HL-60 (cell line): ENCODE results near the gene POLR2J.

Source experiments
- DNase-seq, 2 experiments: peaks; one replicate each; pipeline ENCODE4 v3.0.0-alpha.2; 2010 to 2020; ENCODE audit warnings: low read depth in 1 of 2, low spot score in 1 of 2
- H3K27ac ChIP-seq: fragments of 250-450 bp; sonication (Bioruptor Pico); replicated peaks from 2 replicates; pipeline ENCODE4 v1.5.1; 2020; ENCODE audit warnings: mild to moderate bottlenecking, moderate library complexity
- H3K27me3 ChIP-seq: fragments of 250-450 bp; sonication (Bioruptor Pico); 2 replicates; pipeline ENCODE4 v1.5.1; 2021; ENCODE audit warnings: mild to moderate bottlenecking, moderate library complexity; ENCODE audit not compliant: insufficient read depth, poor library complexity, severe bottlenecking
- H3K4me3 ChIP-seq: replicated peaks from 2 replicates; pipeline ENCODE4 v1.5.1; 2011; ENCODE audit warnings: mild to moderate bottlenecking, control low read depth, low read length; ENCODE audit not compliant: insufficient read depth
- GABPA ChIP-seq: IDR thresholded peaks from 2 replicates; pipeline ENCODE4 v1.6.1; 2012; ENCODE audit warnings: low read depth
- POLR2AphosphoS5 ChIP-seq: IDR thresholded peaks from 2 replicates; pipeline ENCODE4 v1.6.1; 2012; ENCODE audit warnings: low read depth
- SPI1 ChIP-seq: IDR thresholded peaks from 2 replicates; pipeline ENCODE4 v1.6.1; 2012; ENCODE audit warnings: low read depth, mild to moderate bottlenecking, borderline replicate concordance
- TF ChIP-seq, protein P1 (sequence below): IDR thresholded peaks from one replicate; pipeline ENCODE4 v1.5.1; 2011; ENCODE audit warnings: low read length, control low read depth, inconsistent platforms; ENCODE audit not compliant: insufficient read depth
- TF ChIP-seq, protein P2 (sequence below): IDR thresholded peaks from 2 replicates; pipeline ENCODE4 v1.6.1; 2012; ENCODE audit warnings: low read depth; ENCODE audit not compliant: insufficient replicate concordance

Gene POLR2J

GRCh38 chr7:102439963-102440795 is 38.5 kb downstream of the POLR2J start:
- no peak overlapping the region for H3K4me3 ChIP-seq
- no peak overlapping the region for H3K27ac ChIP-seq
- DNase-seq, result no peak
- TF ChIP-seq, protein P1, sequence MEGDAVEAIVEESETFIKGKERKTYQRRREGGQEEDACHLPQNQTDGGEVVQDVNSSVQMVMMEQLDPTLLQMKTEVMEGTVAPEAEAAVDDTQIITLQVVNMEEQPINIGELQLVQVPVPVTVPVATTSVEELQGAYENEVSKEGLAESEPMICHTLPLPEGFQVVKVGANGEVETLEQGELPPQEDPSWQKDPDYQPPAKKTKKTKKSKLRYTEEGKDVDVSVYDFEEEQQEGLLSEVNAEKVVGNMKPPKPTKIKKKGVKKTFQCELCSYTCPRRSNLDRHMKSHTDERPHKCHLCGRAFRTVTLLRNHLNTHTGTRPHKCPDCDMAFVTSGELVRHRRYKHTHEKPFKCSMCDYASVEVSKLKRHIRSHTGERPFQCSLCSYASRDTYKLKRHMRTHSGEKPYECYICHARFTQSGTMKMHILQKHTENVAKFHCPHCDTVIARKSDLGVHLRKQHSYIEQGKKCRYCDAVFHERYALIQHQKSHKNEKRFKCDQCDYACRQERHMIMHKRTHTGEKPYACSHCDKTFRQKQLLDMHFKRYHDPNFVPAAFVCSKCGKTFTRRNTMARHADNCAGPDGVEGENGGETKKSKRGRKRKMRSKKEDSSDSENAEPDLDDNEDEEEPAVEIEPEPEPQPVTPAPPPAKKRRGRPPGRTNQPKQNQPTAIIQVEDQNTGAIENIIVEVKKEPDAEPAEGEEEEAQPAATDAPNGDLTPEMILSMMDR, result no peak
- TF ChIP-seq, protein P2, sequence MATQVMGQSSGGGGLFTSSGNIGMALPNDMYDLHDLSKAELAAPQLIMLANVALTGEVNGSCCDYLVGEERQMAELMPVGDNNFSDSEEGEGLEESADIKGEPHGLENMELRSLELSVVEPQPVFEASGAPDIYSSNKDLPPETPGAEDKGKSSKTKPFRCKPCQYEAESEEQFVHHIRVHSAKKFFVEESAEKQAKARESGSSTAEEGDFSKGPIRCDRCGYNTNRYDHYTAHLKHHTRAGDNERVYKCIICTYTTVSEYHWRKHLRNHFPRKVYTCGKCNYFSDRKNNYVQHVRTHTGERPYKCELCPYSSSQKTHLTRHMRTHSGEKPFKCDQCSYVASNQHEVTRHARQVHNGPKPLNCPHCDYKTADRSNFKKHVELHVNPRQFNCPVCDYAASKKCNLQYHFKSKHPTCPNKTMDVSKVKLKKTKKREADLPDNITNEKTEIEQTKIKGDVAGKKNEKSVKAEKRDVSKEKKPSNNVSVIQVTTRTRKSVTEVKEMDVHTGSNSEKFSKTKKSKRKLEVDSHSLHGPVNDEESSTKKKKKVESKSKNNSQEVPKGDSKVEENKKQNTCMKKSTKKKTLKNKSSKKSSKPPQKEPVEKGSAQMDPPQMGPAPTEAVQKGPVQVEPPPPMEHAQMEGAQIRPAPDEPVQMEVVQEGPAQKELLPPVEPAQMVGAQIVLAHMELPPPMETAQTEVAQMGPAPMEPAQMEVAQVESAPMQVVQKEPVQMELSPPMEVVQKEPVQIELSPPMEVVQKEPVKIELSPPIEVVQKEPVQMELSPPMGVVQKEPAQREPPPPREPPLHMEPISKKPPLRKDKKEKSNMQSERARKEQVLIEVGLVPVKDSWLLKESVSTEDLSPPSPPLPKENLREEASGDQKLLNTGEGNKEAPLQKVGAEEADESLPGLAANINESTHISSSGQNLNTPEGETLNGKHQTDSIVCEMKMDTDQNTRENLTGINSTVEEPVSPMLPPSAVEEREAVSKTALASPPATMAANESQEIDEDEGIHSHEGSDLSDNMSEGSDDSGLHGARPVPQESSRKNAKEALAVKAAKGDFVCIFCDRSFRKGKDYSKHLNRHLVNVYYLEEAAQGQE, result no peak
- TF ChIP-seq GABPA (no peak), POLR2AphosphoS5 (no peak), SPI1 (no peak)
- H3K27me3 ChIP-seq, result no peaks in the 10 kb centered on the region

DNA sequence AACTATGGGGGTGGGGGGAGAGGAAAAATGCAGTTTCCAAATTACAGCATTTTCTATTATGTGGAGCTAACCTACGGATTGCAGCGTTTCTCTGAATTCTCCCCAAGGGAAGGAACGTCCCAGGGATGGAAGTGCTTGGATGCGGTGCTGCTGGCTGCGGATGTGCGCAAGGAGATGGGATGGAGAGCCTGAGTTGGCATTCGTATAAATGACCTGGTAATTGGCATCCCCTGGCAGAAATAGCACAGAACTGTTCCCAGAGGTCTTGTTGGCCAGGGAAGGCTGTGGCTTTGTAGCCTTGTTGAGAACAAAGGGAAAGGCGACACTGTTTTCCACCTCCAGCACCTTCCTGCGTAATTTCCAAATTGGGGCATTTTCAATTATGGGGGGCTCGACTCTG is 42.6 kb downstream of the POLR2J start:
- no peak for DNase-seq
- TF ChIP-seq, protein P2, result no peak
- no peak for TF ChIP-seq SPI1
- TF ChIP-seq, protein P1, result no peak
- no peak for TF ChIP-seq GABPA
- no peak for TF ChIP-seq POLR2AphosphoS5
- Histone ChIP-seq H3K4me3 (no peak overlapping the region), H3K27me3 (no peaks in the 10 kb centered on the region), H3K27ac (no peak overlapping the region)

- TF ChIP-seq POLR2AphosphoS5 (no peak), SPI1 (no peak)
- TF ChIP-seq, protein P2, result no peak
- Histone ChIP-seq H3K27ac (peak overlapping the region; percentile 97), H3K4me3 (peak overlapping the region; percentile 88), H3K27me3 (no peaks in the 10 kb centered on the region)
- DNase-seq, result no peak
These were observed 44.7 kb downstream of the POLR2J start for GRCh38 chr7:102434039-102434486.
